22Rv1 (cell line): Measurements from ENCODE around the gene TFF2.

Experiments
- H3K27ac ChIP-seq: fragments of 450-650 bp; 2 replicates; pipeline ENCODE4 v1.5.1; 2017
- CTCF ChIP-seq: fragments of 450-650 bp; IDR thresholded peaks from 2 replicates; pipeline ENCODE4 v1.5.1; 2017; ENCODE audit warnings: mild to moderate bottlenecking
- ZFX ChIP-seq: fragments of 450-650 bp; IDR thresholded peaks from 2 replicates; pipeline ENCODE4 v1.6.1; 2017; ENCODE audit warnings: antibody characterized with exemption, borderline replicate concordance

The TFF2 gene

GRCh38 chr21:42305707-42306147 is 45.1 kb downstream of the TFF2 start:
- H3K27ac ChIP-seq = no peak overlapping the region
- no peak for TF ChIP-seq ZFX

GRCh38 chr21:42304556-42305454 is 46.0 kb downstream of the TFF2 start:
- no peak overlapping the region for H3K27ac ChIP-seq
- TF ChIP-seq CTCF = no peak
- no peak for TF ChIP-seq ZFX

GRCh38 chr21:42303443-42303842 is 47.4 kb downstream of the TFF2 start:
- no peak for TF ChIP-seq CTCF
- TF ChIP-seq ZFX = no peak

GRCh38 chr21:42302794-42303193 is 48.0 kb downstream of the TFF2 start:
- H3K27ac ChIP-seq = no peak overlapping the region
- TF ChIP-seq CTCF = no peak
- no peak for TF ChIP-seq ZFX

More at GRCh38 chr21:42303443-42303842, 47.4 kb downstream of the TFF2 start:
- no peak overlapping the region for H3K27ac ChIP-seq

GRCh38 chr21:42302076-42302650 is 48.6 kb downstream of the TFF2 start:
- TF ChIP-seq CTCF (no peak), ZFX (no peak)
- no peak overlapping the region for H3K27ac ChIP-seq

GRCh38 chr21:42301371-42302075 is 49.3 kb downstream of the TFF2 start:
- H3K27ac ChIP-seq = no peak overlapping the region
- TF ChIP-seq CTCF = no peak
- TF ChIP-seq ZFX = no peak

- TF ChIP-seq CTCF = no peak
- TF ChIP-seq ZFX = no peak
Measured at GRCh38 chr21:42300956-42301355, 49.8 kb downstream of the TFF2 start.

More at GRCh38 chr21:42300956-42301355, 49.8 kb downstream of the TFF2 start:
- no peak overlapping the region for H3K27ac ChIP-seq
